Uterus (tissue), 2 donors: ENCODE data around the gene CACNA2D1.

Source experiments
- POLR2A ChIP-seq, 2 donors: fragments of 450-650 bp; IDR thresholded peaks; one replicate each; pipeline ENCODE4 v1.6.1; 2016; ENCODE audit warnings: antibody characterized with exemption in 2 of 2, mild to moderate bottlenecking in 1 of 2, moderate library complexity in 1 of 2
- TF ChIP-seq, protein P1 (sequence below), 4 experiments: fragments of 200-600 bp in 2 of 4; fragments of 450-650 bp in 2 of 4; sonication (generic) in 2 of 4; IDR thresholded peaks; one replicate each; pipeline ENCODE4 v1.5.1; 2016 to 2019; ENCODE audit warnings: antibody characterized with exemption in 4 of 4, mild to moderate bottlenecking in 2 of 4, moderate library complexity in 1 of 4

DNA sequence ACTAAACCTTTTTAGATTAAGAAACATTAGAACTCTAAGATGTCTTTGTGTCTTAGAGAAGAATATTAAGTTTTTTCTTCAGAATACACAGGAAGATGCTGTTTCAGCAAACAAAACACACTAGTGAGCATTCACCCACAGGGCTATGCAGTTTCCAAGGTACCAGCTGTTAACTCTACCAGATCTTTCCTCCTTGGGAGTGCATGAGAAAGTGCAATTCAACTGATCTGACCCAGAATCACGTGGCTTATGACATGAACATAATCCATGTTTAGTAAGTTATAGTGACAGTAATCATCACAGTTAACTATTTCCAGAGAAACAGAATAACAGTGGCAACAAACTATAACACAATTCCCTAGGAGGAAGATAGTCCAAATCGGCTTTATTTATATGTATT, 270.7 kb downstream of the CACNA2D1 start:
- TF ChIP-seq, protein P1, sequence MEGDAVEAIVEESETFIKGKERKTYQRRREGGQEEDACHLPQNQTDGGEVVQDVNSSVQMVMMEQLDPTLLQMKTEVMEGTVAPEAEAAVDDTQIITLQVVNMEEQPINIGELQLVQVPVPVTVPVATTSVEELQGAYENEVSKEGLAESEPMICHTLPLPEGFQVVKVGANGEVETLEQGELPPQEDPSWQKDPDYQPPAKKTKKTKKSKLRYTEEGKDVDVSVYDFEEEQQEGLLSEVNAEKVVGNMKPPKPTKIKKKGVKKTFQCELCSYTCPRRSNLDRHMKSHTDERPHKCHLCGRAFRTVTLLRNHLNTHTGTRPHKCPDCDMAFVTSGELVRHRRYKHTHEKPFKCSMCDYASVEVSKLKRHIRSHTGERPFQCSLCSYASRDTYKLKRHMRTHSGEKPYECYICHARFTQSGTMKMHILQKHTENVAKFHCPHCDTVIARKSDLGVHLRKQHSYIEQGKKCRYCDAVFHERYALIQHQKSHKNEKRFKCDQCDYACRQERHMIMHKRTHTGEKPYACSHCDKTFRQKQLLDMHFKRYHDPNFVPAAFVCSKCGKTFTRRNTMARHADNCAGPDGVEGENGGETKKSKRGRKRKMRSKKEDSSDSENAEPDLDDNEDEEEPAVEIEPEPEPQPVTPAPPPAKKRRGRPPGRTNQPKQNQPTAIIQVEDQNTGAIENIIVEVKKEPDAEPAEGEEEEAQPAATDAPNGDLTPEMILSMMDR (IDR thresholded peaks at IDR 0.05), result no peak
- TF ChIP-seq POLR2A (IDR thresholded peaks at IDR 0.05), result no peak
